HEK293 (cell line): ENCODE measurements around the gene MIB2.
A peak's percentile ranks its signal among the peaks of the same experiment; 100 is the strongest.

Experiments
- CTCF ChIA-PET: fragments of 350-600 bp; formaldehyde crosslinking; extraction: SDS; loops from one replicate; lab custom pipeline; 2021; ENCODE audit warnings: antibody characterized with exemption; lab: Yijun Ruan, JAX
- POLR2A ChIA-PET: fragments of 300-600 bp; formaldehyde crosslinking; extraction: SDS; loops from one replicate; lab custom pipeline; 2020; ENCODE audit warnings: antibody characterized with exemption, inconsistent platforms; lab: Yijun Ruan, JAX
- H3K27ac ChIP-seq: fragments of 200-500 bp; sonication (Bioruptor generic); 2 replicates; pipeline ENCODE4 v1.5.1; 2014; ENCODE audit warnings: low read depth, low read length, control low read depth, inconsistent platforms; ENCODE audit errors: extremely low read depth
- H3K36me3 ChIP-seq, 2 experiments: fragments of 200-500 bp in 1 of 2; sonication (Bioruptor generic) in 1 of 2; 1 replicate in 1 of 2; 2 replicates in 1 of 2; pipeline ENCODE4 v1.5.1; 2014 to 2017; ENCODE audit warnings: inconsistent platforms in 2 of 2, low read length in 2 of 2; ENCODE audit not compliant: control insufficient read depth in 2 of 2, insufficient read depth in 1 of 2
- H3K4me1 ChIP-seq: fragments of 200-500 bp; sonication (Bioruptor generic); 2 replicates; pipeline ENCODE4 v1.5.1; 2014; ENCODE audit warnings: mild to moderate bottlenecking, low read length, inconsistent platforms; ENCODE audit not compliant: control insufficient read depth, insufficient read depth
- H3K4me3 ChIP-seq: 2 replicates; pipeline ENCODE4 v1.5.1; 2011; ENCODE audit warnings: low read depth, mild to moderate bottlenecking, control low read depth, low read length, moderate library complexity
- H3K9me3 ChIP-seq: fragments of 200-500 bp; sonication (Bioruptor generic); 2 replicates; pipeline ENCODE4 v1.5.1; 2014; ENCODE audit warnings: low read depth, low read length, inconsistent platforms; ENCODE audit not compliant: control insufficient read depth, insufficient read depth
- ATF2 ChIP-seq: fragments of 450-650 bp; formaldehyde crosslinking; IDR thresholded peaks from 2 replicates; pipeline ENCODE4 v1.5.1; 2016; ENCODE audit warnings: missing biosample characterization, missing genetic modification characterization, low read depth
- FEZF1 ChIP-seq: fragments of 450-650 bp; formaldehyde crosslinking; IDR thresholded peaks from 2 replicates; pipeline ENCODE4 v1.5.1; 2016; ENCODE audit warnings: missing biosample characterization, missing genetic modification characterization
- GLIS1 ChIP-seq: fragments of 450-650 bp; formaldehyde crosslinking; IDR thresholded peaks from 2 replicates; pipeline ENCODE4 v1.5.1; 2016; ENCODE audit warnings: missing biosample characterization, missing genetic modification characterization
- HIC1 ChIP-seq: fragments of 450-650 bp; formaldehyde crosslinking; IDR thresholded peaks from 2 replicates; pipeline ENCODE4 v1.5.1; 2016; ENCODE audit warnings: missing biosample characterization, missing genetic modification characterization
- MYNN ChIP-seq: fragments of 450-650 bp; formaldehyde crosslinking; IDR thresholded peaks from 2 replicates; pipeline ENCODE4 v1.5.1; 2016; ENCODE audit warnings: missing biosample characterization, missing genetic modification characterization, borderline replicate concordance
- PRDM2 ChIP-seq: fragments of 450-650 bp; formaldehyde crosslinking; IDR thresholded peaks from 2 replicates; pipeline ENCODE4 v1.5.1; 2016; ENCODE audit warnings: missing biosample characterization, missing genetic modification characterization, borderline replicate concordance
- REST ChIP-seq: fragments of 450-650 bp; formaldehyde crosslinking; IDR thresholded peaks from 2 replicates; pipeline ENCODE4 v1.5.1; 2016; ENCODE audit warnings: missing biosample characterization, missing genetic modification characterization
- SCRT2 ChIP-seq: fragments of 450-650 bp; formaldehyde crosslinking; IDR thresholded peaks from 2 replicates; pipeline ENCODE4 v1.5.1; 2016; ENCODE audit warnings: missing biosample characterization, missing genetic modification characterization
- ZNF121 ChIP-seq: fragments of 450-650 bp; formaldehyde crosslinking; IDR thresholded peaks from 2 replicates; pipeline ENCODE4 v1.5.1; 2016; ENCODE audit warnings: missing biosample characterization, missing genetic modification characterization
- ZNF148 ChIP-seq: fragments of 450-650 bp; formaldehyde crosslinking; IDR thresholded peaks from 2 replicates; pipeline ENCODE4 v1.5.0; 2017; ENCODE audit warnings: missing biosample characterization, missing genetic modification characterization, borderline replicate concordance
- ZNF24 ChIP-seq: fragments of 450-650 bp; formaldehyde crosslinking; IDR thresholded peaks from 2 replicates; pipeline ENCODE4 v1.5.1; 2016; ENCODE audit warnings: missing biosample characterization, missing genetic modification characterization
- ZNF266 ChIP-seq: fragments of 450-650 bp; formaldehyde crosslinking; IDR thresholded peaks from 2 replicates; pipeline ENCODE4 v1.5.1; 2016; ENCODE audit warnings: missing biosample characterization, missing genetic modification characterization, low read depth
- ZNF513 ChIP-seq: fragments of 450-650 bp; IDR thresholded peaks from 2 replicates; pipeline ENCODE4 v1.5.1; 2018; ENCODE audit warnings: missing biosample characterization, missing genetic modification characterization
- ZNF544 ChIP-seq: fragments of 450-650 bp; formaldehyde crosslinking; IDR thresholded peaks from 2 replicates; pipeline ENCODE4 v1.5.0; 2017; ENCODE audit warnings: missing biosample characterization, missing genetic modification characterization
- ZNF561 ChIP-seq: fragments of 450-650 bp; IDR thresholded peaks from 2 replicates; pipeline ENCODE4 v1.5.1; 2018; ENCODE audit warnings: missing biosample characterization, missing genetic modification characterization, borderline replicate concordance
- ZNF623 ChIP-seq: fragments of 450-650 bp; formaldehyde crosslinking; IDR thresholded peaks from 2 replicates; pipeline ENCODE4 v1.5.1; 2016; ENCODE audit warnings: missing biosample characterization, missing genetic modification characterization
- ZNF777 ChIP-seq: fragments of 450-650 bp; formaldehyde crosslinking; IDR thresholded peaks from 2 replicates; pipeline ENCODE4 v1.5.1; 2017; ENCODE audit warnings: missing biosample characterization, missing genetic modification characterization, borderline replicate concordance
- ZSCAN16 ChIP-seq: fragments of 450-650 bp; formaldehyde crosslinking; IDR thresholded peaks from 2 replicates; pipeline ENCODE4 v1.5.1; 2016; ENCODE audit warnings: missing biosample characterization, missing genetic modification characterization

MIB2 gene

GRCh38 chr1:1574721-1575537 lies 40.4 kb upstream of the MIB2 start, which contains the start of gene SSU72:
TSS of gene SSU72 (minus strand) at chr1:1574863. CDS start at chr1:1574557, 306 bp downstream.
- ChIA-PET CTCF (interaction anchor here (0.7 kb wide), 1 partner anchor 231 kb away, joined by 4 read pairs; no protein-coding TSS in a partner anchor), POLR2A (interaction anchor here (0.6 to 1.0 kb wide), 3 partner anchors 11 to 41 kb away, joined by 3 to 5 read pairs (median 4); partner anchors contain the start of gene MIB2)
- Histone ChIP-seq H3K4me3 (peak within 1 kb of the TSS; percentile 94), H3K9me3 (no peaks in the 10 kb centered on the region), H3K4me1 (no peaks in the 10 kb centered on the region), H3K27ac (peak within 1 kb of the TSS; percentile 90), H3K36me3 (peaks cover 8 to 22% of the 10 kb centered on the region in 2 experiments; a peak in 2 of 3 replicates)
- TF ChIP-seq MYNN (tag by site-specific recombination) (no peak), ZNF623 (no peak), ZNF266 (no peak), ZNF777 (no peak), REST (no peak), SCRT2 (tag by site-specific recombination) (no peak), ZNF513 (tag by site-specific recombination) (no peak), PRDM2 (0 out of 2 replicates have a peak, but pooled peaks have one; percentile 53), FEZF1 (tag by site-specific recombination) (no peak), ZNF561 (tag by site-specific recombination) (peak; percentile 21; the same call in 1 of the 2 replicates), ZNF544 (tag by site-specific recombination) (no peak), ZNF148 (tag by site-specific recombination) (no peak), ZNF121 (tag by site-specific recombination) (no peak), HIC1 (tag by site-specific recombination) (no peak), ZSCAN16 (tag by site-specific recombination) (no peak), ATF2 (tag by site-specific recombination) (peak; percentile 79), ZNF24 (tag by site-specific recombination) (peak; percentile 79), GLIS1 (tag by site-specific recombination) (no peak)
